Suppressor macrophage (primary cell): ENCODE data around the gene PLCB1.
"Not testable (repeated sequence)": the region's sequence is repeated elsewhere in the genome, so short reads cannot be mapped to it uniquely, and the experiment has no call there.

Source experiments
- DNase-seq, 4 experiments: peaks; one replicate each; pipeline ENCODE4 v3.0.0-alpha.2; 2020 to 2022

The PLCB1 gene

GRCh38 chr20:8156235-8157079 is 24.4 kb downstream of the PLCB1 start:
- DNase-seq, result peak in 3 of 4 experiments; percentile 11 to 43 (median 37)

GRCh38 chr20:8159217-8159616 is 27.2 kb downstream of the PLCB1 start:
- not testable (repeated sequence) for DNase-seq

GRCh38 chr20:8161264-8162071 is 29.4 kb downstream of the PLCB1 start:
- DNase-seq, result peak in 2 of 4 experiments; percentile 7 to 19

GRCh38 chr20:8162610-8163009 is 30.5 kb downstream of the PLCB1 start:
- no peak for DNase-seq

GRCh38 chr20:8163543-8163942 is 31.5 kb downstream of the PLCB1 start:
- DNase-seq, result no peak

GRCh38 chr20:8166730-8167129 is 34.7 kb downstream of the PLCB1 start:
- DNase-seq, result no peak

GRCh38 chr20:8168785-8169288 is 36.8 kb downstream of the PLCB1 start:
- DNase-seq, result no peak

- no peak for DNase-seq
Observed at GRCh38 chr20:8170921-8171320, 38.9 kb downstream of the PLCB1 start.

- no peak for DNase-seq
Observed at GRCh38 chr20:8172191-8172590, 40.1 kb downstream of the PLCB1 start.

GRCh38 chr20:8175741-8176675 is 43.9 kb downstream of the PLCB1 start:
- no peak for DNase-seq

- DNase-seq, result no peak
Observed at GRCh38 chr20:8183526-8183925, 51.5 kb downstream of the PLCB1 start.

GRCh38 chr20:8187740-8188139 is 55.7 kb downstream of the PLCB1 start:
- DNase-seq, result no peak

- DNase-seq, result no peak
Observed at GRCh38 chr20:8190043-8190880, 58.2 kb downstream of the PLCB1 start.

GRCh38 chr20:8194721-8195120 is 62.7 kb downstream of the PLCB1 start:
- no peak for DNase-seq

- DNase-seq, result no peak
Observed at GRCh38 chr20:8196096-8196495, 64.0 kb downstream of the PLCB1 start.

GRCh38 chr20:8200220-8200619 is 68.2 kb downstream of the PLCB1 start:
- DNase-seq, result no peak

GRCh38 chr20:8203366-8203765 is 71.3 kb downstream of the PLCB1 start:
- peak in 3 of 4 experiments; percentile 6 to 38 (median 34) for DNase-seq

- no peak for DNase-seq
Observed at GRCh38 chr20:8205996-8206395, 73.9 kb downstream of the PLCB1 start.

GRCh38 chr20:8208226-8208625 is 76.2 kb downstream of the PLCB1 start:
- no peak for DNase-seq

GRCh38 chr20:8209061-8209460 is 77.0 kb downstream of the PLCB1 start:
- DNase-seq, result peak in 3 of 4 experiments; percentile 27 to 55 (median 45)

GRCh38 chr20:8210749-8211148 is 78.7 kb downstream of the PLCB1 start:
- DNase-seq, result no peak
